GM18520 (cell line): Measurements from ENCODE around the gene SLC7A8.
"Not testable (repeated sequence)": the region's sequence is repeated elsewhere in the genome, so short reads cannot be mapped to it uniquely, and the experiment has no call there.

ENCODE experiments used
- ATAC-seq: cut with Tn5 transposase; IDR thresholded peaks from one replicate; pipeline ENCODE4 v1.9.1; 2021; ENCODE audit not compliant: unreplicated experiment

Gene SLC7A8

GRCh38 chr14:23183479-23183878 is at the start of gene SLC7A8:
Gene SLC7A8 (minus strand): TSS chr14:23183660. CDS start chr14:23182914, 746 bp downstream.
- no peak for ATAC-seq

DNA sequence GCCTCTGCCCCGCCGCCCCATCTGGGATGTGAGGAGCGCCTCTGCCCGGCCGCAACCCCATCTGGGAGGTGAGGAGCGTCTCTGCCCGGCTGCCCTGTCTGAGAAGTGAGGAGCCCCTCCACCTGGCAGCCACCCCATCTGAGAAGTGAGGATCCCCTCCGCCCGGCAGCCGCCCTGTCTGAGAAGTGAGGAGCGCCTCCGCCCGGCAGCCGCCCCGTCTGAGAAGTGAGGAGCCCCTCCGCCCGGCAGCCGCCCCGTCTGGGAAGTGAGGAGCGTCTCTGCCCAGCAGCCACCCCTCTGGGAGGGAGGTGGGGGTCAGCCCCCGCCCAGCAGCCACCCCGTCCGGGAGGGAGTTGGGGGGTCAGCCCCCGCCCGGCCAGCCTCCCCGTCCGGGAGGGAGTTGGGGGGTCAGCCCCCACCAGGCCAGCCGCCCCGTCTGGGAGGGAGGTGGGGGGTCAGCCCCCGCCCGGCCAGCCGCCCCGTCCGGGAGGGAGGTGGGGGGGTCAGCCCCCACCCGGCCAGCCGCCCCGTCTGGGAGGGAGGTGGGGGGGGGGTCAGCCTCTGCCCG is 48.9 kb upstream of the SLC7A8 start:
- not testable (repeated sequence) for ATAC-seq

DNA sequence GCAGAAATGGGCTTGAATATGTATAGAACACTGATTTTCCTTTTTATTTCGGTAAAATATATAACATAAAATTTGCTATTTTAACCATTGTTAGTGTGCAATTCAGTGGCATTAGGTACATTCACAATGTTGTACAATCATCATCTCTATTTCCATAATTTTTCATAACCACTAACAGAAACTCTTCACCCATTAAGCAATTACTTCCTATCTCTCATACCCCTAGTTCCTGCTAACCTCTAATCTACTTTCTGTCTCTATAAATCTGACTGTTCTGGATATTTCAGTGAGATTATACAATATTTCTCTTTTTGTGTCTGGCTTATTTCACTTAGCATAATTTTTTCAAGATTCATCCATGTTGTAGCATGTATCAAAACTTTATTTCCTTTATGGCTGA is 45.4 kb upstream of the SLC7A8 start:
- no peak for ATAC-seq

- no peak for ATAC-seq
Measured at GRCh38 chr14:23227566-23227965, 44.1 kb upstream of the SLC7A8 start.

GRCh38 chr14:23224958-23225357 is 41.5 kb upstream of the SLC7A8 start:
- not testable (repeated sequence) for ATAC-seq

DNA sequence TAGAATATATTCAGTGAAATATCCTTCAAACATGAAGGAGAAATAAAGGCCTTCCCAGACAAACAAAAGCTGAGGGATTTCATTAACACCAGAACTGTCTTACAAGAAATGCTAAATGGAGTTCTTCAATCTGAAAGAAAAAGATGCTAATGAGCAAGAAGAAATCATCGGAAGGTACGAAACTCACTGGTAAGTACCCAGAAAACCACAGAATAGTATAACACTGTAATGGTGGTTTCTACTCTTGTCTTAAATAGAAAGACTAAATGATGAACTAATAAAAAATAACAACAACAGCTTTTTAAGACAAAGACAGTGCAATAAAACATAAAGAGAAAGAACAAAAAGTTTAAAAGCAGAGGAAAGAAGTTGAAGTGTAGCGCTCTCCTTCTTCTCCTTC is 35.6 kb upstream of the SLC7A8 start:
- ATAC-seq: no peak

- ATAC-seq: no peak
Measured at GRCh38 chr14:23217032-23218020, 33.9 kb upstream of the SLC7A8 start.

DNA sequence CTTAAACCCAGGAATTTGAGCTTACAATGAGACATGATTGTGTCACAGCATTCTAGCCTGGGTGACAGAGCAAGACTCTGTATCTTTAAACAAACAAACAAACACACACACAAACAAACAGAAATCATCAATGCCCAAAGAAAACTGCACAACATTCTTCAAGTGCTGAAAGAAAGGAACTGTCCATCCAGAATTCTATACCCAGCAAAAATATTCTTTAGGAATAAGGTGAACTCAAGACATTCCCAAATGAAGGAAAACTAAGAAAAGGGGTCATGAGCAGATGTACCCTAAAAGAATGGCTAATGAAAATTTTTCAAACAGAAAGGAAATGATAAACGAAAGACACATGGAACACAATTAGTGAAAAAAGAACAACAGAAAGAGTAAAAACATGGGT is 32.0 kb upstream of the SLC7A8 start:
- ATAC-seq: no peak

DNA sequence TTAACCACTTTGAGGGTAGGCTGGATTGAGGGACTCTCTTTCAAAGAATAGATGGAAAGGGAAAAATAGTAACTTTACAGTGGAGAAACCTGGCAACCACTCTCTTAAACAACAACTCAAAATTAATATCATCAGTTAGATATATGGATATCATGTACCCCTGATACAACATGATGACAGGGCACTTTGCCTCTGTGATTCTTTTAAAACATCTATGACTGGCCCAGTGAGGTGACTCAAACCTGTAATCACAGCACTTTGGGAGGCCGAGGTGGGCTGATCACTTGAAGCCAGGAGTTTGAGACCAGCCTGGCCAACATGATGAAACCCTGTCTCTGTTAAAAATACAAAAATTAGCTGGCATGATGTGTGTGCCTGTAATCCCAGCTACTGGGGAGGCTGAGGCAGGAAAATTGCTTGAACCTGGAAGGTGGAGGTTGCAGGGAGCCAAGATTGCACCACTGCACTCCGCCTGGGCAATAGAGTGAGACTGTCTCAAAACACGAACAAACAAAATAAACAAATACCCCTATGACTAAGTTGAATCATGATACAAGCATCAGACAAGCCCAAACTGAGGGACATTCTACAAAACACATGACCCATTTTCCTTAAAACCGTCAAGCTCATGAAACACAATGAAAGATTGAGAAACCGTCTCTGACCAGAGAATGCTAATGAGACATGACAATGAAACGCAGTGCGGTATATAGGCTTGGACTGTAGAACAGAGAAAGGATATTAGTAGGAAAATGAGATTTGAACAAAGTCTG is 26.4 kb upstream of the SLC7A8 start:
- no peak for ATAC-seq

DNA sequence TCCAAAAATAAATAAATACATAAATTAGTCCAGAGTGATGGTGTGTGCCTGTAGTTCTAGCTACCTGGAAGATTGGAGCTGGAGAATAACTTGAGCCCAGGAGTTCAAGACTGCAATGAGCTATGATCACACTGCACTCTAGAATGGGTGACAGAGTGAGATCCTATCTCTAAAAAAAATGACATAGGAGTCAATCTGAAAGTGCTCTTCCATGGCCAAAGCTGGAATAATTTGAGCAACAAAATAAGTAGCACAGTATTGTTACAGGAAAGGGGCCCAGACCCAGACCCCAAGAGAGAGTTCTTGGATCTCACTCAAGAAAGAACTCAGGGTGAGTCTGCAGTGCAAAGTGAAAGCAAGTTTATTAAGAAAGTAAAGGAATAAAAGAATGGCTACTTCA is 24.9 kb upstream of the SLC7A8 start:
- no peak for ATAC-seq

DNA sequence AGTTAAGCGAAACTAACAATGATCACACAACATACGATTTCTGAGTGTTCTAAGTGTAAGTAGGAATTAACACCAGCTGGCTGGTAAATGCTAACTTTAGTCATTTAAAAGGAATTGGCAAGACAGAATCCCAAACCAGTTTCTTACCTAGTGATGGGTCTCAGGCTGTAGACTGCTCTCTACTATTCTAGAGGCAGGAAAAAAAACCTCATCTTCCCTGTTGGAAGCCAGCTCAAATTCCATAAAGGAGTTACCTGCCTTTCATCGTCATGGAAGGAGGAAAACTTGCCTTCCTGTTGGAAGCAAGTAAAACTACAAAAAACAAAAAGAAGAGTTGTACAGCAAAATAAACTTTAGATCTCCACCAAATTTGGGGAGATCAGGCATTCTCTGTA is 23.7 kb upstream of the SLC7A8 start:
- no peak for ATAC-seq

DNA sequence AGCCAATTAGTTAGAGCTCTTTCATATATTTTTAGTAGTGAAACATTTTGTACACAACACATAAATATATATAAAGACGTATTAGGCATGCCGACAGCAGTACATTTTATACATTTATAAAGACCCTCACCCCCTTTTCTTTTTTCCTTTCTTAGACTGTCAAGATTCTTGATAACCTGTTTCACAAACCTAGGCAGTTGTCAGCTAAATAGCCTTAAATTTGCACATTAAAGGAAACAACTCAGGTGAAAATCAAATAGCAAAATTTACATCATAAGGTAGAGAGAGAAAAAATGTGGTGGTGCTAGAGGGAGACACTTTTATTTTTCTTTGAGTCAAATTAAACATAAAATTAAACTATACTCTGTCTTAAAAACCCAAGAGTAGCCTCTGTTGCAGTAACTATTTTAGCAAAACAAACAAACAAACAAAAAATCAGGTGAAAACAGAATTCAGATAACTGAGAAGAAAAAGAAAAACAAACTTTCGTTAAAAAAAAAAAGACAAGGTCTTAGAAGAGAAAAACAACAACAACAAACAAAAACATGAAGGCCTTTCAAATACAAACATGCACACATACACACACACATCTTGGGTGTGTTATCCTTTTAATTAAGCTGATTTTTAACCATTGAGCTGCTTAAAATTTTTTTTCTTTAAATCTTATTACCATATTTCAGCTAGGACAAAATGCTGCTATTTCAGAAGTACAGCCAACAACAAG is 23.1 kb upstream of the SLC7A8 start:
- no peak for ATAC-seq

- ATAC-seq: no peak
Measured at GRCh38 chr14:23202001-23202400, 18.5 kb upstream of the SLC7A8 start.

GRCh38 chr14:23199141-23199540 is 15.7 kb upstream of the SLC7A8 start:
- ATAC-seq: not testable (repeated sequence)

GRCh38 chr14:23196487-23196886 is 13.0 kb upstream of the SLC7A8 start:
- ATAC-seq: not testable (repeated sequence)

- no peak for ATAC-seq
Measured at GRCh38 chr14:23195552-23196101, 12.2 kb upstream of the SLC7A8 start.

- ATAC-seq: no peak
Measured at GRCh38 chr14:23193432-23193831, 10.0 kb upstream of the SLC7A8 start.

DNA sequence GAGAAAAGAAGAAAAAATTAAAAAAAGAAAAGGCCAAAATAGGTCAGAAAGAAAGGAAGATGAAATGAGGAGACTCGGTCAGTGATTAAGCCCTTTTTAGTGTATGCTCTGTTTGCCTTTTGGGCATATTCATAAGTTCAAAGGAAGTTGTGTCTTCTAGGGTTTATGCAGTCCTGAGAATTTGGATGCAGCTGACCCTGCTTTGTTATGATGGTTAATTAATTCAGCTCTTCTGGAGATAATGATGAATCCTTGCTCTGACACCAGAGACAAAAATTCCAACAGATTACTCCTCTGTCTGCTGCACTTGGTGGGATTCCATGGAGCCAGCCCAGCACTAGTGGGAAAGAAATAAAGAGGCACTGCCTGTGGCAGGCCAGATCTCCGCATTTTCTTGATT is 4.5 kb upstream of the SLC7A8 start:
- ATAC-seq: no peak

- ATAC-seq: no peak
Measured at GRCh38 chr14:23186913-23187654, 3.6 kb upstream of the SLC7A8 start.

DNA sequence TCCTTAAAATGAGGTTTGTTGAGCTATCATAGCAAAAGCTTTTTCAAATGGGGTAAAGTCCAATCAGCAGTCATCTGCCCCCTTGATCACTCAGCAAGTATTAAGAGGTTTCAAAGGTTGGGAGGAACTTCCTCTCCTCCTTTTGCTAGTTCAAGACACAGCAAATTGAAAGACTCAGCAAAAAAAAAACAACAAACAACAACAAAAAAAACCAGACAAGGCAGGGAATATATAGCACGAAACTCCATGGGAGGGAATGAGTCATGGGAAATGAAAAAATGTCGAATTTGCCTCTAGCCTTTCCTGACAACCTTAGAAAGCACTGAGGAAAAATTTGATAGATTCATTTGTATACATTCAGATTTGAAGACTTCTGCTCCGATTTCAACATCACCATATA is 1.6 kb upstream of the SLC7A8 start:
- ATAC-seq: no peak
